Upper lobe of left lung (tissue), 6 donors: ENCODE results near the gene TRIM29. TPM values are rescaled to one million over a fixed set of nuclear protein-coding genes. Genes with fewer than 3 reads are reported as not detected.

Experiments used
- ATAC-seq, 2 donors: fragments of 200-7000 bp; cut with Tn5 transposase; one replicate each; pipeline ENCODE4 v1.9.1; 2022; ENCODE audit warnings: mild to moderate bottlenecking in 2 of 2, moderate library complexity in 2 of 2; ENCODE audit not compliant: low FRiP score in 2 of 2
- DNase-seq, 2 donors: peaks; one replicate each; pipeline ENCODE4 v3.0.0-alpha.2; 2019 to 2020
- H3K27ac ChIP-seq, 4 donors: fragments of 200-600 bp; sonication (generic); one replicate each; pipeline ENCODE4 v1.5.1; 2016 to 2019
- H3K27me3 ChIP-seq, 4 donors: fragments of 200-600 bp; sonication (generic); one replicate each; pipeline ENCODE4 v1.5.1; 2017 to 2019
- H3K36me3 ChIP-seq, 4 donors: fragments of 200-600 bp; sonication (generic); one replicate each; pipeline ENCODE4 v1.5.1; 2016 to 2019
- H3K4me1 ChIP-seq, 4 donors: fragments of 200-600 bp; sonication (generic); one replicate each; pipeline ENCODE4 v1.5.1; 2018 to 2019
- H3K4me3 ChIP-seq, 4 donors: fragments of 200-600 bp; sonication (generic); one replicate each; pipeline ENCODE4 v1.5.1; 2017 to 2019; ENCODE audit warnings: mild to moderate bottlenecking in 2 of 4, moderate library complexity in 1 of 4
- H3K9me3 ChIP-seq, 4 donors: fragments of 200-600 bp; sonication (generic); one replicate each; pipeline ENCODE4 v1.5.1; 2018 to 2019
- CTCF ChIP-seq, 6 experiments: fragments of 450-650 bp in 4 of 6; fragments of 200-600 bp in 2 of 6; sonication (generic) in 2 of 6; IDR thresholded peaks; one replicate each; pipeline ENCODE4 v1.5.1; 2016 to 2019; ENCODE audit warnings: antibody characterized with exemption in 6 of 6
- EP300 ChIP-seq, 4 donors: sonication (generic); formaldehyde crosslinking; IDR thresholded peaks; one replicate each; pipeline ENCODE4 v1.5.1; 2017; ENCODE audit warnings: antibody characterized with exemption in 4 of 4, control low read depth in 2 of 4
- POLR2A ChIP-seq, 4 donors: fragments of 450-650 bp; IDR thresholded peaks; one replicate each; pipeline ENCODE4 v1.5.1; 2016 to 2017; ENCODE audit warnings: antibody characterized with exemption in 4 of 4, mild to moderate bottlenecking in 2 of 4
- POLR2AphosphoS5 ChIP-seq, 2 donors: sonication (generic); formaldehyde crosslinking; IDR thresholded peaks; one replicate each; pipeline ENCODE4 v1.5.1; 2017; ENCODE audit warnings: antibody characterized with exemption in 2 of 2
- WGBS, 2 donors: methylation state at CpG; one replicate each; pipeline ENCODE4 v1.1.5; 2017 to 2018; 5-methylcytosine and 5-hydroxymethylcytosine counted together
- total RNA-seq, 6 donors: library from RNA; depleted of rRNA in 4 of 6; stranded (reverse); fragments of >200 nt in 4 of 6; gene quantifications; one replicate each; pipeline versions ENCODE4 v1.1.0 to v1.2.1, GENCODE V29; 2016 to 2021
- donor health status: DM: no; HTN: no; CAD: no; lungs with moderate emphysema.
- donor health status: DM: no; HTN: yes; CAD: no; lungs with severe emphysema.

Gene TRIM29
- total RNA-seq, 6 donors from 2014 or later: 2.3 to 36.7 (median 8.4) TPM

GRCh38 chr11:120141113-120141767 lies 3.3 kb upstream of the TRIM29 start:
- 67 to 88% methylated on average over 1 to 5 of the region's 5 CpGs for WGBS, 2 donors
- Histone ChIP-seq H3K4me1 (no peaks in the 10 kb centered on the region), H3K27ac (no peak overlapping the region), H3K9me3 (no peaks in the 10 kb centered on the region), H3K4me3 (no peak overlapping the region), H3K36me3 (no peaks in the 10 kb centered on the region), H3K27me3 (no peaks in the 10 kb centered on the region)
- TF ChIP-seq EP300 (IDR thresholded peaks at IDR 0.05): no peak
- TF ChIP-seq CTCF (IDR thresholded peaks at IDR 0.05): no peak
- no peak for TF ChIP-seq POLR2A (IDR thresholded peaks at IDR 0.05)
- no peak for TF ChIP-seq POLR2AphosphoS5 (IDR thresholded peaks at IDR 0.05)
- DNase-seq (no peak), ATAC-seq (no peak)

- WGBS, 2 donors: 84 to 85% methylated on average over 4 to 8 of the region's 8 CpGs
- Histone ChIP-seq H3K27me3 (no peaks in the 10 kb centered on the region), H3K36me3 (no peaks in the 10 kb centered on the region), H3K27ac (no peak overlapping the region), H3K4me3 (no peak overlapping the region), H3K9me3 (no peaks in the 10 kb centered on the region), H3K4me1 (no peaks in the 10 kb centered on the region)
- ATAC-seq: no peak
- DNase-seq: no peak
- no peak for TF ChIP-seq EP300 (IDR thresholded peaks at IDR 0.05)
- no peak for TF ChIP-seq POLR2AphosphoS5 (IDR thresholded peaks at IDR 0.05)
- no peak for TF ChIP-seq POLR2A (IDR thresholded peaks at IDR 0.05)
- no peak for TF ChIP-seq CTCF (IDR thresholded peaks at IDR 0.05)
Measured at GRCh38 chr11:120139316-120140069, 1.6 kb upstream of the TRIM29 start.

- no peak for ATAC-seq
- Histone ChIP-seq H3K4me1 (no peaks in the 10 kb centered on the region), H3K27ac (no peak overlapping the region), H3K4me3 (no peak overlapping the region), H3K36me3 (no peaks in the 10 kb centered on the region), H3K9me3 (no peaks in the 10 kb centered on the region), H3K27me3 (no peaks in the 10 kb centered on the region)
- 92 to 98% methylated on average over 8 to 10 of the region's 24 CpGs for WGBS, 2 donors
- TF ChIP-seq POLR2AphosphoS5 (IDR thresholded peaks at IDR 0.05): no peak
- no peak for TF ChIP-seq CTCF (IDR thresholded peaks at IDR 0.05)
- no peak for TF ChIP-seq POLR2A (IDR thresholded peaks at IDR 0.05)
- TF ChIP-seq EP300 (IDR thresholded peaks at IDR 0.05): no peak
- no peak for DNase-seq
Measured at GRCh38 chr11:120137187-120137610, 714 bp downstream of the TRIM29 start.

- no peak overlapping the region for H3K27ac ChIP-seq
- H3K36me3 ChIP-seq: no peaks in the 10 kb centered on the region
- no peak overlapping the region for H3K4me3 ChIP-seq
- no peaks in the 10 kb centered on the region for H3K27me3 ChIP-seq
- no peak for ATAC-seq
- H3K4me1 ChIP-seq: no peaks in the 10 kb centered on the region
- TF ChIP-seq POLR2AphosphoS5 (IDR thresholded peaks at IDR 0.05) (no peak), POLR2A (IDR thresholded peaks at IDR 0.05) (no peak), CTCF (IDR thresholded peaks at IDR 0.05) (no peak), EP300 (IDR thresholded peaks at IDR 0.05) (no peak)
- no peak for DNase-seq
- WGBS, 2 donors: 82 to 87% methylated on average over 7 of the region's 7 CpGs
- H3K9me3 ChIP-seq: no peaks in the 10 kb centered on the region
Measured at GRCh38 chr11:120136356-120136755, 1.6 kb downstream of the TRIM29 start.
